Right lobe of liver (tissue), 6 donors: ENCODE data around the gene ATG7. TPM values are rescaled to one million over a fixed set of nuclear protein-coding genes. Genes with fewer than 3 reads are reported as not detected.

Experiments
- ATAC-seq, 4 donors: fragments of 200-7000 bp; cut with Tn5 transposase; one replicate each; pipeline ENCODE4 v1.9.1; 2020; ENCODE audit warnings: mild to moderate bottlenecking in 4 of 4, moderate library complexity in 4 of 4
- DNase-seq, 3 donors: peaks; one replicate each; pipeline ENCODE4 v3.0.0-alpha.2; 2020
- H3K27ac ChIP-seq, 3 donors: fragments of 200-600 bp; one replicate each; pipeline ENCODE4 v1.8.0; 2022
- H3K27me3 ChIP-seq, 2 donors: fragments of 200-600 bp; one replicate each; pipeline ENCODE4 v1.8.0; 2022
- H3K36me3 ChIP-seq, 4 donors: fragments of 200-600 bp; sonication (generic) in 1 of 4; one replicate each; pipeline versions ENCODE4 v1.5.1 to v1.8.0; 2017 to 2022; ENCODE audit warnings: control low read depth in 1 of 4
- H3K4me1 ChIP-seq, 4 donors: fragments of 200-600 bp; sonication (generic) in 1 of 4; one replicate each; pipeline versions ENCODE4 v1.5.1 to v1.8.0; 2017 to 2022; ENCODE audit warnings: control low read depth in 1 of 4
- H3K4me3 ChIP-seq, 3 donors: fragments of 200-600 bp; one replicate each; pipeline ENCODE4 v1.8.0; 2022
- H3K9me3 ChIP-seq, 4 donors: fragments of 200-600 bp; sonication (generic) in 1 of 4; one replicate each; pipeline versions ENCODE4 v1.5.1 to v1.8.0; 2017 to 2022; ENCODE audit warnings: control low read depth in 1 of 4
- CTCF ChIP-seq, 4 donors: fragments of 200-600 bp in 3 of 4; fragments of 450-650 bp in 1 of 4; IDR thresholded peaks; one replicate each; pipeline versions ENCODE4 v1.5.1 to v1.8.0; 2016 to 2022; ENCODE audit warnings: antibody characterized with exemption in 4 of 4, mild to moderate bottlenecking in 2 of 4
- POLR2A ChIP-seq: fragments of 450-650 bp; IDR thresholded peaks from one replicate; pipeline ENCODE4 v1.6.1; 2017; ENCODE audit warnings: antibody characterized with exemption, mild to moderate bottlenecking
- WGBS: methylation state at CpG from one replicate; pipeline ENCODE4 v1.1.6; 2018; ENCODE audit warnings: low coverage, low lambda C conversion rate; ENCODE audit not compliant: insufficient coverage; ENCODE audit errors: missing lambda C conversion rate; 5-methylcytosine and 5-hydroxymethylcytosine counted together
- intact Hi-C, 2 donors: fragments of 100-400 bp; cut with DNase I; formaldehyde crosslinking; loops; one replicate each; pipeline versions ENCODE4 v1.11.2 to v1.14.1; 2022
- total RNA-seq, 6 experiments: library from RNA; depleted of rRNA in 2 of 6; stranded (reverse); fragments of >200 nt in 2 of 6; fragmentation: NEBNext Ultra II Directional in 3 of 6; extraction: Animal tissue kit (Norgen Biotek cat#: 25700) in 3 of 6; gene quantifications; one replicate each; pipeline versions ENCODE4 v1.1.0 to v1.2.4, GENCODE V29; 2016 to 2023
- donor health status: DM: no; HTN: yes; CAD: no.
- donor health status: DM: no; HTN: no; CAD: no.
- donor health status: DM: no; HTN: no; CAD: no.
- donor health status: DM: no; HTN: yes; CAD: no.
- donor health status: DM: no; HTN: yes; CAD: no.

The ATG7 gene
- total RNA-seq, 6 experiments from 2014 or later, result 13.6 to 21.1 (median 15.8) TPM

GRCh38 chr3:11385891-11386290 is 113.7 kb downstream of the ATG7 start:
- no peak overlapping the region for H3K4me3 ChIP-seq
- no peak overlapping the region for H3K27ac ChIP-seq
- no peak for TF ChIP-seq CTCF (IDR thresholded peaks at IDR 0.05)
- no peak for TF ChIP-seq POLR2A
- H3K9me3 ChIP-seq, result no peaks in the 10 kb centered on the region
- peaks cover 0 to 5% (median 0%) of the 10 kb centered on the region in 4 donors for H3K4me1 ChIP-seq
- WGBS, result 69% methylated on average over 3 of the region's 4 CpGs
- no peak for DNase-seq
- H3K36me3 ChIP-seq, result no peaks in the 10 kb centered on the region
- intact Hi-C loops, result no loop called here
- no peaks in the 10 kb centered on the region for H3K27me3 ChIP-seq
- ATAC-seq, result peak in 1 of 4 donors; percentile 50

GRCh38 chr3:11386465-11387113 is 114.4 kb downstream of the ATG7 start:
- DNase-seq, result no peak

GRCh38 chr3:11389386-11390268 is 117.4 kb downstream of the ATG7 start:
- no peaks in the 10 kb centered on the region for H3K36me3 ChIP-seq
- no peak for TF ChIP-seq POLR2A
- no peak for TF ChIP-seq CTCF (IDR thresholded peaks at IDR 0.05)
- peaks cover 0 to 11% (median 0%) of the 10 kb centered on the region in 4 donors for H3K4me1 ChIP-seq
- no peak overlapping the region for H3K27ac ChIP-seq
- H3K27me3 ChIP-seq, result no peaks in the 10 kb centered on the region
- intact Hi-C loops, result no loop called here
- 94% methylated on average over 10 of the region's 10 CpGs for WGBS
- DNase-seq (no peak), ATAC-seq (no peak)
- no peaks in the 10 kb centered on the region for H3K9me3 ChIP-seq
- no peak overlapping the region for H3K4me3 ChIP-seq

More at GRCh38 chr3:11386465-11387113, 114.4 kb downstream of the ATG7 start:
- intact Hi-C loops, result no loop called here
- Histone ChIP-seq H3K27me3 (no peaks in the 10 kb centered on the region), H3K4me1 (peaks cover 0 to 11% (median 0%) of the 10 kb centered on the region in 4 donors), H3K9me3 (no peaks in the 10 kb centered on the region), H3K36me3 (no peaks in the 10 kb centered on the region), H3K4me3 (no peak overlapping the region), H3K27ac (no peak overlapping the region)
- ATAC-seq, result no peak
- WGBS, result 79% methylated on average over 2 of the region's 2 CpGs
- TF ChIP-seq CTCF (IDR thresholded peaks at IDR 0.05) (no peak), POLR2A (no peak)

GRCh38 chr3:11390411-11391131 is 118.4 kb downstream of the ATG7 start:
- intact Hi-C loops, result no loop called here
- Histone ChIP-seq H3K27me3 (no peaks in the 10 kb centered on the region), H3K36me3 (no peaks in the 10 kb centered on the region), H3K27ac (no peak overlapping the region), H3K4me3 (peak overlapping the region; percentile 6 to 22 (median 17)), H3K4me1 (peaks cover 0 to 11% (median 0%) of the 10 kb centered on the region in 4 donors), H3K9me3 (no peaks in the 10 kb centered on the region)
- ATAC-seq (peak; percentile 59 to 81 (median 63)), DNase-seq (no peak)
- 43% methylated on average over 5 of the region's 5 CpGs for WGBS
- TF ChIP-seq CTCF (IDR thresholded peaks at IDR 0.05) (no peak), POLR2A (no peak)
